Kidney epithelial cell (primary cell): ENCODE measurements around the gene MCAT. TPM values are rescaled to one million over a fixed set of nuclear protein-coding genes. Genes with fewer than 3 reads are reported as not detected.

Source experiments
- DNase-seq: peaks from one replicate; pipeline ENCODE4 v3.0.0-alpha.2; 2010; ENCODE audit warnings: low read depth
- H3K27me3 ChIP-seq: 2 replicates; pipeline ENCODE4 v1.6.0; 2011; ENCODE audit warnings: low read length; ENCODE audit not compliant: control insufficient read depth, insufficient read depth
- H3K36me3 ChIP-seq: 2 replicates; pipeline ENCODE4 v1.5.1; 2011; ENCODE audit warnings: low read length; ENCODE audit not compliant: control insufficient read depth, insufficient read depth
- H3K4me3 ChIP-seq: 2 replicates; pipeline ENCODE4 v1.5.1; 2011; ENCODE audit warnings: low read depth, mild to moderate bottlenecking, control low read depth, low read length
- total RNA-seq: library from RNA; depleted of rRNA; stranded (reverse); fragments of >200 nt; gene quantifications from 2 replicates; pipeline ENCODE4 v1.2.3, GENCODE V29; 2015
- TF ChIP-seq, protein P1 (sequence below): IDR thresholded peaks from 2 replicates; pipeline ENCODE4 v1.5.1; 2011; ENCODE audit warnings: mild to moderate bottlenecking, moderate library complexity, low read length, control low read depth, inconsistent platforms; ENCODE audit not compliant: insufficient read depth, poor library complexity, severe bottlenecking

The MCAT gene
- total RNA-seq, 1 donor from 2014 or later, result 32.8 TPM

DNA sequence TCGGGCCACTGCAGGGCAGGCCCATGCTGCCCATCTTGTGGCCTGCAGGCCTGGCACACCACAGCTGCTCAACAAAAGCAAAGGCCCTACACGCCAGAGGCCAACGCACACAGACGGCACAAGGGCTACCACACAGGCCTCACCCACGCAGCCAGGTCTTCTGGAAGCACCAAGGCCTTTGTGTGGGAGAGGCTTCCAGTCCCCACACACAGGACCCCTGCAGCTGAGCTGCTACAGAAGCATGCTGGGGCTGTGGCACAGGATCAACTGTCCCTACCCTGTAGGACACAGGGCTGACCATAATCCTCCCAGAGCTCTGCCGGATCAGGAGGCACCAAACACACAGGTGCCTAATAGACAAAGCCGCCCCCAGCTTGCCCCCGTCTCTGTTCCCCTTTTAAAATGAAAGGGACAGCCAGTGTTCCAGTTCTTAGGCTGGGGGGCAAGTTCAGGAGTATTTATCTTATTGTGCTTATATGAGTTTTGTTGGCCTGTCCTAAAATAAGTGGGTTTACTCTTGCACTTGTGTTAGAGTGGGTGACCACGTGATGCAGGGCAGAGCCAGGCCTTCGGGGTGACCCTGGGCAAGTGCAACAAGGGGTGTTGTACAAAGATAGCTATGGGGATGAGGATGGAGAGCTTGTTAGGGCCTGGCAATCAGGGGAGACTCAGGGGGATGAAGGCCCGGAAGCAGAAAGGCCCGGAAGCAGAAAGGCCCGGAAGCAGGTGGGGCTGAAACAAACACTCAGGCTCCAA lies 38.3 kb upstream of the MCAT start:
- TF ChIP-seq, protein P1, sequence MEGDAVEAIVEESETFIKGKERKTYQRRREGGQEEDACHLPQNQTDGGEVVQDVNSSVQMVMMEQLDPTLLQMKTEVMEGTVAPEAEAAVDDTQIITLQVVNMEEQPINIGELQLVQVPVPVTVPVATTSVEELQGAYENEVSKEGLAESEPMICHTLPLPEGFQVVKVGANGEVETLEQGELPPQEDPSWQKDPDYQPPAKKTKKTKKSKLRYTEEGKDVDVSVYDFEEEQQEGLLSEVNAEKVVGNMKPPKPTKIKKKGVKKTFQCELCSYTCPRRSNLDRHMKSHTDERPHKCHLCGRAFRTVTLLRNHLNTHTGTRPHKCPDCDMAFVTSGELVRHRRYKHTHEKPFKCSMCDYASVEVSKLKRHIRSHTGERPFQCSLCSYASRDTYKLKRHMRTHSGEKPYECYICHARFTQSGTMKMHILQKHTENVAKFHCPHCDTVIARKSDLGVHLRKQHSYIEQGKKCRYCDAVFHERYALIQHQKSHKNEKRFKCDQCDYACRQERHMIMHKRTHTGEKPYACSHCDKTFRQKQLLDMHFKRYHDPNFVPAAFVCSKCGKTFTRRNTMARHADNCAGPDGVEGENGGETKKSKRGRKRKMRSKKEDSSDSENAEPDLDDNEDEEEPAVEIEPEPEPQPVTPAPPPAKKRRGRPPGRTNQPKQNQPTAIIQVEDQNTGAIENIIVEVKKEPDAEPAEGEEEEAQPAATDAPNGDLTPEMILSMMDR, result no peak
- Histone ChIP-seq H3K36me3 (peaks cover 8% of the 10 kb centered on the region), H3K4me3 (no peak overlapping the region), H3K27me3 (no peaks in the 10 kb centered on the region)
- DNase-seq, result no peak

DNA sequence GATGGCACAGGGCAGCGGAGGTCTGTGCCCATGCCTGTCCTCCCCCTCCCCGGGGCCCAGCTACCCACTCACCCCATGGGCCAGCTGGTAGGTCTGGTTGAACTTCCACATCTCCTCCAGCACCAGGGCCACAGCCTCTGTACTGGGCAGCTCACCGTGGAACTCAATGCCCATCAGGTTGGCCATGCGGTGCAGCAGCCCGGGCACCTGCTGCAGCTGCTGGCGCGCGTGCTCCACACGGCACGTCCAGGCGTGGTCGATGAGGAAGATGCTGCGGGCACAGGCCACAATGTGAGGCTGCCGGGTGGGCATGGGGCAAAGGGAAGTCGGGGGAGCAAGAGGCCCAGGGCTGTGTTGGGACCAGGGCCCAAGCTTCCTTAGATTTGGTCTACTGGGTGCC lies 37.5 kb upstream of the MCAT start:
- no peak for DNase-seq
- TF ChIP-seq, protein P1, result no peak
- H3K27me3 ChIP-seq, result no peaks in the 10 kb centered on the region
- H3K4me3 ChIP-seq, result no peak overlapping the region
- peaks cover 8% of the 10 kb centered on the region for H3K36me3 ChIP-seq

DNA sequence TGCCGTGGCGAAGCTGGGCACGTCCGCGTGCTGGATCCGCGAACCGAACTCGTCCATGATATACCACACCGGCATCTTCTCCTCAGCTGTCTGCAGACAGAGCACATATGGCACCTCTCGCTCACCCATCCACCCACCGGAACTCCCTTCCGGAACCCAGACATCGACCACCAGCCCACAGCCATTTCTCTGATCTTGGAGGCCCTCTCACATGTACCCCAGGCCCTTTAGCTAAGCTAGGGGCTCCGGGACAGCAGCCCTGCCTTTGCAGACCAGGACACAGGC lies 36.7 kb upstream of the MCAT start:
- no peak overlapping the region for H3K4me3 ChIP-seq
- H3K36me3 ChIP-seq, result peaks cover 8% of the 10 kb centered on the region
- TF ChIP-seq, protein P1, result no peak
- DNase-seq, result no peak
- no peaks in the 10 kb centered on the region for H3K27me3 ChIP-seq

DNA sequence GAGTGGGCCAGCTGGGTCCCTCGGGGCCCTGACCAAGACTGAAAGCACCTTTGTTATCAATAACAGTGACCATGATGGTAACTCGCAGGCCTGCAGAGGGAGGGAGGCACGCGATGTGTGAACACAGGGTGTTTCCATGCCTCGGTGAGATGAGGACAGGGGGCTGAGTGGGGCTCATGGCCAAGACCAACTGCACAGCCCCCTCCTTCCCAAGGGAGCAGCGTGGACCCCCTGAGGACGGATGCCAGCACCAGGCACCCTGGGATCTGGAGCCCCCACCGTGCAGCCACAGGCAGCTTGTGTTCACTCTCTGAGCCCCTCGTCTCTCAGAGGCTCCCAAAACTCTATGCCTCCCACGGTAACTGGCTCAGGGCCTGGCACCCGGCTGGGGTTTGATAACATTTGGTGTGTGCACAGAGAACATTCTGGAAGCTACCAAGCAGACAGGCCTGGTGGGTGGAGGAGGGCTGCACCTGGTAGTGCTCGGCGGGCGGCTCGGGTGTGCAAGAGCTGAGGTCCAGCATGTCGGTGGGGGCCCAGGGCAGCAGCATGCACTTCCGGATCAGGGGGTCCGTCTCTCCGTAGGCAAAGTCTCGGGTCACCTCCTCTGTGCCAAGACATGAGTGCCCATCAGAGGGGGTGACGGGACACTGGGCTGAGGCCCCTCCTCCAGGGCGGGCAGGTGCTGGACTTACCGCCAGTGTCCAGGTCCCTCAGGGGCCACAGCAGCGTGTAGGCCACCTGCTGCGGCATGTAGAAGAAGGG lies 36.1 kb upstream of the MCAT start:
- TF ChIP-seq, protein P1, result no peak
- H3K4me3 ChIP-seq, result no peak overlapping the region
- H3K36me3 ChIP-seq, result peaks cover 8% of the 10 kb centered on the region
- DNase-seq, result no peak
- no peaks in the 10 kb centered on the region for H3K27me3 ChIP-seq

DNA sequence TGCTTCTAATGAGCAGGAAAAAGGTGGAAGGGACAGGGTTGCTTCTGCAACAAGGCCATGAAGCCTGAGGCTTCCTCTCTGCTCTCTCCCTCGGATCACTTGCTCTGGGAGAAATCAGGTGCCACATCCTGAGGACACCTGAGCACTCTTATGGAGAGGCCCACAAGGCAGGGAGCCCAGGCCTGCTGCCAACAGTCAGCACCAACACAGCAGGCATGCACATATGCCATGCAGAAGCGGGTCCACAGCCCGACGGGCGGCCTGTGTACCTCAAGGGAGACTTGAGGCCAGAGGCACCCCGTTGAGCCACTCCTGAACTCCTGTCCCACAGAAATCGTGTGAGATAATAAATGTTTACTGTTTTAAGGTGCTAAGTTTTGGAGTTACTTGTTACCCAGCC lies 34.3 kb upstream of the MCAT start:
- DNase-seq, result no peak
- TF ChIP-seq, protein P1, result no peak
- Histone ChIP-seq H3K27me3 (no peaks in the 10 kb centered on the region), H3K36me3 (peaks cover 8% of the 10 kb centered on the region), H3K4me3 (no peak overlapping the region)
